Smooth muscle cell (in vitro differentiated cells): ENCODE results near the gene NTM. TPM values are rescaled to one million over a fixed set of nuclear protein-coding genes. Genes with fewer than 3 reads are reported as not detected.
A peak's percentile ranks its signal among the peaks of the same experiment; 100 is the strongest.

Experiments
- DNase-seq: peaks from one replicate; lab custom pipeline; 2025; ENCODE audit not compliant: unreplicated experiment; lab: John Stamatoyannopoulos, UW
- H2AFZ ChIP-seq: fragments of 200-600 bp; sonication (generic); 2 replicates; pipeline ENCODE4 v1.6.0; 2016; ENCODE audit warnings: antibody characterized with exemption, low read depth, mild to moderate bottlenecking
- H3F3A ChIP-seq: fragments of 200-600 bp; sonication (generic); 2 replicates; pipeline ENCODE4 v1.6.0; 2017; ENCODE audit warnings: antibody characterized with exemption, low read depth
- H3K27ac ChIP-seq: fragments of 200-600 bp; sonication (generic); 2 replicates; pipeline ENCODE4 v1.5.1; 2016; ENCODE audit warnings: low read depth, mild to moderate bottlenecking
- H3K27me3 ChIP-seq: fragments of 200-600 bp; sonication (generic); 2 replicates; pipeline ENCODE4 v1.6.1; 2016; ENCODE audit warnings: low read depth, mild to moderate bottlenecking
- H3K36me3 ChIP-seq: fragments of 200-600 bp; sonication (generic); 2 replicates; pipeline ENCODE4 v1.5.1; 2016; ENCODE audit warnings: low read depth
- H3K4me1 ChIP-seq: fragments of 200-600 bp; sonication (generic); 2 replicates; pipeline ENCODE4 v1.5.1; 2016; ENCODE audit warnings: low read depth
- H3K4me2 ChIP-seq: fragments of 200-600 bp; sonication (generic); 2 replicates; pipeline ENCODE4 v1.6.0; 2016; ENCODE audit warnings: mild to moderate bottlenecking
- H3K4me3 ChIP-seq: fragments of 200-600 bp; sonication (generic); 2 replicates; pipeline ENCODE4 v1.5.1; 2016; ENCODE audit warnings: mild to moderate bottlenecking
- H3K79me2 ChIP-seq: fragments of 200-600 bp; sonication (generic); 2 replicates; pipeline ENCODE4 v1.6.0; 2016; ENCODE audit warnings: low read depth, mild to moderate bottlenecking
- H3K9ac ChIP-seq: fragments of 200-600 bp; sonication (generic); 2 replicates; pipeline ENCODE4 v1.6.0; 2016; ENCODE audit warnings: low read depth
- H3K9me3 ChIP-seq: fragments of 200-600 bp; sonication (generic); replicated peaks from 2 replicates; pipeline ENCODE4 v1.5.1; 2016; ENCODE audit warnings: low read depth
- H4K20me1 ChIP-seq: fragments of 200-600 bp; sonication (generic); 2 replicates; pipeline ENCODE4 v1.6.0; 2016; ENCODE audit warnings: low read depth
- CTCF ChIP-seq: fragments of 200-600 bp; sonication (generic); IDR thresholded peaks from 2 replicates; pipeline ENCODE4 v1.5.1; 2017; ENCODE audit warnings: borderline replicate concordance, mild to moderate bottlenecking, antibody characterized with exemption; ENCODE audit not compliant: insufficient read depth, poor library complexity, severe bottlenecking
- WGBS: methylation state at CpG from one replicate; pipeline ENCODE4 v1.1.7; 2016; ENCODE audit warnings: low lambda C conversion rate; 5-methylcytosine and 5-hydroxymethylcytosine counted together
- polyA plus RNA-seq: library from polyadenylated mRNA; unstranded; fragments of >200 nt; fragmentation: Nextera tagmentation; extraction: Ambion mirVana; gene quantifications from 2 replicates; pipeline ENCODE4 v1.2.1, GENCODE V29; 2016
- total RNA-seq: library from RNA; depleted of rRNA; stranded (reverse); fragments of >200 nt; gene quantifications from 2 replicates; pipeline ENCODE4 v1.2.3, GENCODE V29; 2014

The NTM gene
- total and polyA plus RNA-seq, 2 experiments from 2014 or later = 68.9 to 123 TPM

DNA sequence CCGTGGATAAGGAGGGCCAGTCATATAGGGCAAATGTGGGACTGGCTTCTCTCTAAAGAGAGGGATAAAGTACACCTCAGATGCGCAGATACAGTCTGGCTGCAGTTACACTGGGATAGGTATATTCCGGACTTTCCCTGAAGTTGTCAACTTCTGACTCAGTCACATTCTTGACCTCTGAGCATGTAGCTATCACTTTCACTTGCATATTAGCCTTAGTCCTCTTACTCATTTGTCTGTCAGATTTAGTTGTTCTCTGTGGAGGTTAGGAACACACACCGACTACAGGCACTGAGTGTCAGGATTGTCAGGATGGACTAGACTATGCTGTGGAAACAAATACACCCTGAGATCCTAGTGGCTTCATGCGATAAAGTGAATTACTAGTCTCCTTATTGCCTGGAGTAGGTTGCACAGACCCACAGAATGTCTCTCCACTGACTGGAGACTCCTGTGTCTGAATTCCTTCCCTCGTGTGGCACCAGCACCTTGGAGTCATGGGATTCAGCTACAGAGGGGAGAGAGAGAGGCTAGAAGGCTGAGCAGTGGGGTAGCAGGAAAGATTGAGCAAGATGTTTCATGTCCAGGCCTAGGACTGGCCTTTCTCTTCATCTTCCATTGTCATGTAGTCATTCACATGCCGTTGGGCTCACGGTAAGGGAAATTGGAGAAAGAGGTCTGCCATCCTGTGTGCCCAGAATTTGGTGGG is 654.3 kb downstream of the NTM start:
- Histone ChIP-seq H3K27ac (peak overlapping the region; percentile 71), H3K4me2 (no peak overlapping the region), H3K9me3 (no peaks in the 10 kb centered on the region), H3K27me3 (no peaks in the 10 kb centered on the region), H3K4me3 (no peak overlapping the region), H3K9ac (no peak overlapping the region), H2AFZ (no peak overlapping the region), H3K36me3 (no peaks in the 10 kb centered on the region), H3K4me1 (no peaks in the 10 kb centered on the region), H4K20me1 (peaks cover 6% of the 10 kb centered on the region), H3K79me2 (no peaks in the 10 kb centered on the region), H3F3A (no peaks in the 10 kb centered on the region)
- 59% methylated on average over 8 of the region's 8 CpGs for WGBS
- no peak for DNase-seq
- no peak for TF ChIP-seq CTCF

- Histone ChIP-seq H3K4me2 (no peak overlapping the region), H3K79me2 (no peaks in the 10 kb centered on the region), H3K27me3 (no peaks in the 10 kb centered on the region), H3K4me3 (no peak overlapping the region), H3F3A (no peaks in the 10 kb centered on the region), H3K36me3 (no peaks in the 10 kb centered on the region), H3K4me1 (no peaks in the 10 kb centered on the region), H2AFZ (no peak overlapping the region), H4K20me1 (peaks cover 6% of the 10 kb centered on the region), H3K9me3 (no peaks in the 10 kb centered on the region), H3K9ac (no peak overlapping the region), H3K27ac (no peak overlapping the region)
- no peak for TF ChIP-seq CTCF
- DNase-seq = no peak
- 95% methylated on average over 3 of the region's 3 CpGs for WGBS
Measured at GRCh38 chr11:132026746-132027145, 656.3 kb downstream of the NTM start.

DNA sequence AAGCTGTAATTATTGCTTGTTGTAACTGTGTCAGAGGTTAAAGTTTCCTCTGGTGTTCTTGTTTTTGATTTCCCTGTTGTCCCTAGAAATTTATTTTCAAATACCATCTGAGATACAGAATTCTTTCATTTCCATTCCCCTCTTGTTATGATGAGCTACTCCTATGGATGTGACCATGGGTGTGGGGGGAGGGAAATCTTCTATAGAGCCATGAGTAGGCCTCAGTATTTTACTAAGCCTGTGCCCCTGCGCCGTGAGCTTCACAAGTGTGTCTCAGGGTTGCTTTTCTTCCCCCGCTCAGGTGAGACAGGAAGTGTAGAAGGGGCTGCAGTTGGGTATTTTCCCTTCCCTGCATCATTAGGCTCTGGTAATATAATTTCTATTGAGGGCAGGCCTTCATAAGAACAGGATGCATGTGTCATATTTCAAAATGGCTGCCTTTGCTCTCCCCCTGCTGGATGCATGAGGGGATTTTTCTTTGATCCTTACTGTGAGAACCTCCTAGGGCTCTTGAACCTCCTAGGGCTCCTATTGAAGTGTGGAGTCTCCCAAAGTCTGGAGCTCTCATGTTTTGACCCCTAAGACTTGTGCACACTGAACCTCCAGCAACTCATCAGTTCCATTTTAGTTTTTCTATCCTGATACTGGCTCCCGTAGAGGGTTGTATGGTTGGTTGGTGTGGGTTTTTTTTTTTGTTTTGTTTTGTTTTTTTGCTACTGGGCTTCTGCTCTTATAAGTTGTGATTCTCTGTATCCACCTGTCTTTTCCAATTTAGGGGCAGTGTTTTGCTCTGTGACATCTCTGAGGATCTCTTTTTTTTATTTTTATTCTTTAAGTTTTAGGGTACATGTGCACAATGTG is 658.2 kb downstream of the NTM start:
- peaks cover 6% of the 10 kb centered on the region for H4K20me1 ChIP-seq
- 94% methylated on average over 4 of the region's 4 CpGs for WGBS
- no peaks in the 10 kb centered on the region for H3K4me1 ChIP-seq
- peak; percentile 51 for TF ChIP-seq CTCF
- H3K4me2 ChIP-seq = no peak overlapping the region
- no peaks in the 10 kb centered on the region for H3K27me3 ChIP-seq
- no peak for DNase-seq
- no peak overlapping the region for H3K4me3 ChIP-seq
- H3K9me3 ChIP-seq = no peaks in the 10 kb centered on the region
- H2AFZ ChIP-seq = no peak overlapping the region
- H3F3A ChIP-seq = no peaks in the 10 kb centered on the region
- no peaks in the 10 kb centered on the region for H3K79me2 ChIP-seq
- no peak overlapping the region for H3K9ac ChIP-seq
- H3K27ac ChIP-seq = no peak overlapping the region
- H3K36me3 ChIP-seq = no peaks in the 10 kb centered on the region
